GM21723 (cell line): ENCODE results near the gene IQCH.
"Not testable (repeated sequence)": the region's sequence is repeated elsewhere in the genome, so short reads cannot be mapped to it uniquely, and the experiment has no call there.

Source experiments
- ATAC-seq: cut with Tn5 transposase; IDR thresholded peaks from one replicate; pipeline ENCODE4 v1.9.1; 2021; ENCODE audit warnings: mild to moderate bottlenecking, moderate library complexity; ENCODE audit not compliant: unreplicated experiment

IQCH gene

GRCh38 chr15:67244971-67245478 lies 9.6 kb upstream of the IQCH start:
- ATAC-seq, result no peak

- not testable (repeated sequence) for ATAC-seq
Measured at GRCh38 chr15:67246606-67247005, 8.0 kb upstream of the IQCH start.

- ATAC-seq, result no peak
Measured at GRCh38 chr15:67248011-67248505, 6.5 kb upstream of the IQCH start.

- no peak for ATAC-seq
Measured at GRCh38 chr15:67249830-67250229, 4.8 kb upstream of the IQCH start.

- no peak for ATAC-seq
Measured at GRCh38 chr15:67251318-67251717, 3.3 kb upstream of the IQCH start.

GRCh38 chr15:67253101-67253500 lies 1.5 kb upstream of the IQCH start:
- no peak for ATAC-seq

- ATAC-seq, result peak; percentile 7
Measured at GRCh38 chr15:67253549-67254237, 893 bp upstream of the IQCH start.

GRCh38 chr15:67256051-67256450 lies 1.5 kb downstream of the IQCH start:
- ATAC-seq, result no peak

GRCh38 chr15:67258412-67258811 lies 3.8 kb downstream of the IQCH start:
- ATAC-seq, result not testable (repeated sequence)

GRCh38 chr15:67259379-67259778 lies 4.8 kb downstream of the IQCH start:
- no peak for ATAC-seq

GRCh38 chr15:67259806-67260205 lies 5.2 kb downstream of the IQCH start:
- ATAC-seq, result no peak

GRCh38 chr15:67266870-67267269 lies 12.3 kb downstream of the IQCH start:
- ATAC-seq, result no peak

GRCh38 chr15:67267440-67267839 lies 12.9 kb downstream of the IQCH start:
- ATAC-seq, result no peak

GRCh38 chr15:67267951-67268941 lies 13.7 kb downstream of the IQCH start:
- ATAC-seq, result no peak

- ATAC-seq, result no peak
Measured at GRCh38 chr15:67274236-67274635, 19.6 kb downstream of the IQCH start.

- no peak for ATAC-seq
Measured at GRCh38 chr15:67276666-67277065, 22.1 kb downstream of the IQCH start.

GRCh38 chr15:67280217-67280616 lies 25.6 kb downstream of the IQCH start:
- no peak for ATAC-seq

- no peak for ATAC-seq
Measured at GRCh38 chr15:67281714-67282113, 27.1 kb downstream of the IQCH start.

- not testable (repeated sequence) for ATAC-seq
Measured at GRCh38 chr15:67285625-67286024, 31.0 kb downstream of the IQCH start.

GRCh38 chr15:67286400-67286799 lies 31.8 kb downstream of the IQCH start:
- ATAC-seq, result not testable (repeated sequence)

- no peak for ATAC-seq
Measured at GRCh38 chr15:67290319-67290718, 35.7 kb downstream of the IQCH start.

- ATAC-seq, result no peak
Measured at GRCh38 chr15:67296188-67296587, 41.6 kb downstream of the IQCH start.
